ENCODE data around the gene INCA1. TPM values are rescaled to one million over a fixed set of nuclear protein-coding genes. Genes with fewer than 3 reads are reported as not detected.

INCA1 gene
- total and polyA plus RNA-seq, 2 of the 13 experiments (the other 11 are each of a cell fraction or from before 2014, with no cell fraction given), result 0.93 to 2.6 TPM

- 0 out of 2 replicates have a peak, but pooled peaks have one; percentile 57 for TF ChIP-seq ZNF224 (CRISPR knock-in tag; IDR thresholded peaks at IDR 0.05)
- TF ChIP-seq ZBTB8A (CRISPR knock-in tag; IDR thresholded peaks at IDR 0.05; ENCODE audit: borderline replicate concordance, low read depth), result no peak
- peak; percentile 50 for TF ChIP-seq ZBTB25 (CRISPR knock-in tag; IDR thresholded peaks at IDR 0.05)
- TF ChIP-seq REL (CRISPR knock-in tag; conservative IDR thresholded peaks at IDR 0.05), result peak; percentile 94
- TF ChIP-seq STAT5B (CRISPR knock-in tag; IDR thresholded peaks at IDR 0.05), result no peak
- TF ChIP-seq ZNF264 (CRISPR knock-in tag; IDR thresholded peaks at IDR 0.05), result peak; percentile 49; the same call in 1 of the 2 replicates
- 0 out of 2 replicates have a peak, but pooled peaks have one; percentile 52 for TF ChIP-seq CSRNP1 (CRISPR knock-in tag; IDR thresholded peaks at IDR 0.05)
- peak in 1 of 2 experiments; percentile 36; a peak in 1 of 4 replicates for TF ChIP-seq EP300 (IDR thresholded peaks at IDR 0.05; ENCODE audit: low read depth in 2 of 2, low read length in 2 of 2)
- no peak for TF ChIP-seq EP300 (CRISPR knock-in tag; IDR thresholded peaks at IDR 0.05; ENCODE audit: borderline replicate concordance)
- TF ChIP-seq ZNF564 (CRISPR knock-in tag; IDR thresholded peaks at IDR 0.05), result 0 out of 2 replicates have a peak, but pooled peaks have one; percentile 43
- TF ChIP-seq TBX2 (CRISPR knock-in tag; IDR thresholded peaks at IDR 0.05; ENCODE audit: borderline replicate concordance), result peak; percentile 56; the same call in 1 of the 2 replicates
- 0 out of 2 replicates have a peak, but pooled peaks have one; percentile 39 for TF ChIP-seq ZNF136 (CRISPR knock-in tag; IDR thresholded peaks at IDR 0.05; ENCODE audit: low read depth)
- TF ChIP-seq ETV5 (CRISPR knock-in tag; IDR thresholded peaks at IDR 0.05; ENCODE audit: borderline replicate concordance), result peak; percentile 54
- TF ChIP-seq ZNF558 (CRISPR knock-in tag; IDR thresholded peaks at IDR 0.05; ENCODE audit: borderline replicate concordance), result peak; percentile 27; the same call in 1 of the 2 replicates
- TF ChIP-seq ZNF3 (CRISPR knock-in tag; IDR thresholded peaks at IDR 0.05), result no peak
- TF ChIP-seq RBFOX2 (IDR thresholded peaks at IDR 0.05; ENCODE audit: low read depth, low read length), result peak; percentile 87
- peak; percentile 74; the same call in 1 of the 2 replicates for TF ChIP-seq ZNF367 (CRISPR knock-in tag; IDR thresholded peaks at IDR 0.05; ENCODE audit: borderline replicate concordance)
- no peak for TF ChIP-seq ZNF619 (CRISPR knock-in tag; IDR thresholded peaks at IDR 0.05)
- TF ChIP-seq MTERF4 (CRISPR knock-in tag; IDR thresholded peaks at IDR 0.05), result peak; percentile 75; the same call in 1 of the 2 replicates
- TF ChIP-seq SALL2 (CRISPR knock-in tag; IDR thresholded peaks at IDR 0.05), result peak; percentile 74
- TF ChIP-seq ZBTB7B (CRISPR knock-in tag; IDR thresholded peaks at IDR 0.05), result no peak
- peak; percentile 45; the same call in 1 of the 2 replicates for TF ChIP-seq PRDM15 (CRISPR knock-in tag; IDR thresholded peaks at IDR 0.05)
Measured at GRCh38 chr17:4948166-4948930, 49.0 kb downstream of the INCA1 start, which contains the start of gene PFN1 (continued).

All from HepG2 (cell line).